Right cardiac atrium (tissue), 5 donors: ENCODE results near the gene MYMK. TPM values are rescaled to one million over a fixed set of nuclear protein-coding genes. Genes with fewer than 3 reads are reported as not detected.

Source experiments
- ATAC-seq, 2 donors: fragments of 200-7000 bp; cut with Tn5 transposase; one replicate each; pipeline versions ENCODE4 v1.8.0 to v1.9.1; 2020; ENCODE audit warnings: moderate library complexity in 2 of 2, mild to moderate bottlenecking in 1 of 2
- DNase-seq, 3 donors: peaks; one replicate each; pipeline ENCODE4 v3.0.0-alpha.2; 2020
- H3K27ac ChIP-seq: one replicate; pipeline ENCODE4 v1.5.1; 2013; ENCODE audit warnings: mild to moderate bottlenecking, low read length, control low read depth, moderate library complexity
- H3K27me3 ChIP-seq: one replicate; pipeline ENCODE4 v1.6.1; 2013; ENCODE audit not compliant: control insufficient read depth, insufficient read depth
- H3K4me1 ChIP-seq: one replicate; pipeline ENCODE4 v1.6.1; 2013; ENCODE audit warnings: low read length; ENCODE audit not compliant: control insufficient read depth, insufficient read depth
- H3K4me3 ChIP-seq: one replicate; pipeline ENCODE4 v1.5.1; 2013; ENCODE audit warnings: low read length, control low read depth
- H3K9me3 ChIP-seq: one replicate; pipeline ENCODE4 v1.6.1; 2013; ENCODE audit warnings: low read length; ENCODE audit not compliant: control insufficient read depth
- WGBS: extraction: QIAGEN DNeasy Blood & Tissue Kit; methylation state at CpG from one replicate; pipeline ENCODE4 v1.1.7; 2013; 5-methylcytosine and 5-hydroxymethylcytosine counted together
- intact Hi-C, 4 donors: fragments of 100-400 bp; cut with DNase I; formaldehyde crosslinking; loops; one replicate each; pipeline versions ENCODE4 v1.11.0 to v1.14.0; 2022 to 2023
- polyA plus RNA-seq: library from polyadenylated mRNA; stranded (reverse); fragments of 200-250 nt; gene quantifications from one replicate; pipeline ENCODE4 v1.2.3, GENCODE V29; 2013
- total RNA-seq, 4 donors: library from RNA; stranded (reverse); fragmentation: NEBNext Ultra II Directional; extraction: Animal tissue kit (Norgen Biotek cat#: 25700); gene quantifications; one replicate each; pipeline ENCODE4 v1.2.1, GENCODE V29; 2021
- donor health status: healthy with polysubstance abuse.
- donor health status: DM: no; HTN: yes; CAD: no.
- donor health status: DM: no; HTN: no; CAD: no.
- donor health status: DM: no; HTN: yes; CAD: no; lungs with severe emphysema.
- donor health status: DM: yes; HTN: yes; CAD: no.

The MYMK gene
- total and polyA plus RNA-seq, 5 donors, result not detected

DNA sequence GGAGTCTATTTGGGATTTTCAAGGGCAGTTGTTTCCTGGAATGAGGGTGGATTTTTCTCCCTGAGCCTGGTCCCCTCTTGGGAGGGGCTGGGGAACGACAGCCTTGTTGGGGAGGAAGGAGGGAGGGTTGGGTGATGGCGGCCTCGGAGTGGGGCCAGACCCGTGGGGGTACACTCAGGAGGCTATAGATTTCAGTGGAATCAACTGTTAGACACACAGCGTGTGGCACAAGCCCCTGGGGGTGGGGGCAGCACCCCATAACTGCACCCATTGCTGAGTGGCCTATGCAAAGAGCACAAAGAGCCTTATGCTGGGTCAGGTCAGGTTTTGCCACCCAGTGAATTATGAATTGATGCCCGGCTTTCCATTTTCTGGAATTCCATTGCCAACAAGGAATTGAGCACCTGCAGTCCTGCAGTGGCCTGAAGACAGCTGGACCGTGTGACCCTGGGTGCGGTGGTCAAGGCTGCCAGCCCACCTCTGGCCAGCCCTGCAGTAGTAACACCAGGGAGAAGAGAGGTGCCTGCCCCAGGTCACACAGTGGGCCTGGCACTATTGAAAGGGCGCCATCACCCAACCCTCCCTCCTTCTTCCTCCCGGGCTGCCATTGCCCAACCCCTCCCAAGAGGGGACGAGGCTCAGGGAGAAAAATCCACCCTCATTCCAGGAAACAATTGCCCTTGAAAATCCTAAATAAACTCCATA lies 8.4 kb downstream of the MYMK start:
- WGBS, result 79% methylated on average over 11 of the region's 11 CpGs
- peaks cover 8% of the 10 kb centered on the region for H3K4me1 ChIP-seq
- peak; percentile 16 to 55 (median 49) for DNase-seq
- ATAC-seq, result no peak
- H3K27ac ChIP-seq, result no peak overlapping the region
- no peak overlapping the region for H3K4me3 ChIP-seq
- H3K9me3 ChIP-seq, result no peaks in the 10 kb centered on the region
- intact Hi-C loops, result no loop called here
- H3K27me3 ChIP-seq, result no peaks in the 10 kb centered on the region

DNA sequence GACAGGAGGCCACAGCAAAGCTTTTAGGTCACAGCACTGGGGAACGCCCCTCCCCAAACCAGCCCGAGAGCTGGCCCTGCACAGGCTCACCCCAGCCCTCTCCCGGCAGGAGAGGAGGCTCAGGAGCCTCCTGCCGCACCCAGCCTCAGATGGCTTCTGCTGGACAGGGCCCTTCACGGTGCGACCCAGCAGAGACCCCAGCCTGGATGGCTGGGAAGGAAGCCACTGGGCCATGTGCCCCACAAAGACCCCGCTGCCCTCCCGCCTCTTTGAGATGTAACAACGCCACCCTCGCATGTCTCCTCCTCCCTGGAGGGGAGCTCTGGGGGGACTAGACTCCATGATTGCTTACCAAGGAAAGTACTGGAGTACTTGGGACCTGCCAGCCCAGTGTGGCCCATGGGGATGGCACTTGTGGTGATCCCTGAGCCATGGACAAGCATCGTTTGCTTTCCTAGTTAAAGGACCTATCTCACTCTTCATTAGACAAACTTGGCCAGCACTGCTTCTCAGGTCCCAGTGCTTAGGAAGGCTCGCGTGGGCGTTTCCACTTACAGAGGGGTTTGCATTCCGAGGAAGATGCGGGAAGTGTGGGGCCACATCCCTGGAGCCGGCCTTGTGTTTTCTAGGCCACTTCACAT lies 9.0 kb downstream of the MYMK start:
- 84% methylated on average over 17 of the region's 17 CpGs for whole genome bisulfite sequencing
- peak; percentile 16 to 44 (median 33) for DNase-seq
- intact Hi-C loops, result no loop called here

DNA sequence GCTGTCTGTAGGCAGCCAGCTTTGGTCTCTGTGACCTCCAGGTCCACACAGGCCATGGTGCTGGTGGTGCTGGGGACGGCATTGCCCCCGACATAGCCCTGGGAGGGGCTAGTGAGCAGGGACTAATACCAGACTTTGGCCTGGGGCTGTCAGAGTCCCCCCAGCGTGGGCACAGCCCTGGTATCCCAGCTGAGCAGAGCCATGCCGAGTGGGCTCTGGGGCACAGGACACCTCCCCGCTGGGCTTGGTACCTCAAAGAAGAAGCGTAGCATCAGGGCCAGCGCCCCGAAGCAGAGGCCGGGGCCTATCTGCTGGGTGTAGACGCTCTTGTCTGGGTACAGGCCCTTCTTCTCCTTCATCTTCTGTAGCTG lies 9.5 kb downstream of the MYMK start:
- Histone ChIP-seq H3K4me3 (no peak overlapping the region), H3K27ac (no peak overlapping the region), H3K27me3 (no peaks in the 10 kb centered on the region), H3K4me1 (peaks cover 8% of the 10 kb centered on the region), H3K9me3 (no peaks in the 10 kb centered on the region)
- ATAC-seq, result no peak
- 94% methylated on average over 10 of the region's 10 CpGs for WGBS
- intact Hi-C loops, result no loop called here
- peak; percentile 13 to 57 (median 51) for DNase-seq

More for the DNA sequence above, 9.0 kb downstream of the MYMK start:
- Histone ChIP-seq H3K27me3 (no peaks in the 10 kb centered on the region), H3K4me3 (no peak overlapping the region), H3K9me3 (no peaks in the 10 kb centered on the region), H3K4me1 (peaks cover 8% of the 10 kb centered on the region), H3K27ac (no peak overlapping the region)
- no peak for ATAC-seq

DNA sequence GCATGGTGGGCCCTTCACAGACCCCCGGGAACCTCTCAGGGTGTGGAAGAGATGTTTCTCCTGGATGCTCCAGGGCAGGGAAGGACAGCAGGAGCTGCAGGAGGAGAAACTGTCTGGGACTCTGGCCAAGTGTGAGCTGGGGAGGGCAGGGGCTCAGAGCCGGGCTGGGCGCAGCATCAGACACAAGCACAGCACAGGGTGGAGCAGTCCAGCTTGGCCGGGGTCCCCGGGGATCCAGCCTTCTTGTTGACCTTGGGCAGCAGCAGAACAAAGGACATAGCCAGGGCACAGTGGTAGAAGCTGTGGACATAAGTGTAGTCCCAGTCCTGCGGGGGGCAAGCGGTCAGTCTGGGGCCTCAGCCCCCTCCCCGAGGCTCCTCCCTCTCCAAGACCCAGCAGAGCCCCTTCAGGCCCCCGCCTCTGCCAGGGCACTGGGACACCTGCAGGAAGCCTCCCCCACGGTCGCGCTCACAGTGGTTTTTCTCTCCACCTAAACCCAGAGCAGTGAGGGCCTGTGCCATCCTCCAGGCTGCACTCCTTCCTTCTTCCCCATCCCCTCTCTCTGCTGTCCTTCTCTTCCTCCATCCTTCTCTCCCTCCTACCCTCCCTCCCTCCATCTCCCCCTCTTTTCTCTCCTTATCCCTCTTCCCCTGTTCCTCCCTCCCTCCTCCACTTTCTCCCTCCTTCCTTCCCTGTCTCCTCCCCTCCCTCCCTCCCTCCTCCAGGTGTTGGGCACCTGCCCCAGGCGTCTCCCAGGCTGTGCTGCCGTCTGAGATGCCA lies 10.1 kb downstream of the MYMK start:
- Histone ChIP-seq H3K27me3 (no peaks in the 10 kb centered on the region), H3K9me3 (no peaks in the 10 kb centered on the region), H3K4me1 (peaks cover 9% of the 10 kb centered on the region), H3K27ac (no peak overlapping the region), H3K4me3 (no peak overlapping the region)
- WGBS, result 42% methylated on average over 14 of the region's 14 CpGs
- intact Hi-C loops, result no loop called here
- peak; percentile 89 to 97 (median 95) for DNase-seq
- ATAC-seq, result peak; percentile 80 to 81

DNA sequence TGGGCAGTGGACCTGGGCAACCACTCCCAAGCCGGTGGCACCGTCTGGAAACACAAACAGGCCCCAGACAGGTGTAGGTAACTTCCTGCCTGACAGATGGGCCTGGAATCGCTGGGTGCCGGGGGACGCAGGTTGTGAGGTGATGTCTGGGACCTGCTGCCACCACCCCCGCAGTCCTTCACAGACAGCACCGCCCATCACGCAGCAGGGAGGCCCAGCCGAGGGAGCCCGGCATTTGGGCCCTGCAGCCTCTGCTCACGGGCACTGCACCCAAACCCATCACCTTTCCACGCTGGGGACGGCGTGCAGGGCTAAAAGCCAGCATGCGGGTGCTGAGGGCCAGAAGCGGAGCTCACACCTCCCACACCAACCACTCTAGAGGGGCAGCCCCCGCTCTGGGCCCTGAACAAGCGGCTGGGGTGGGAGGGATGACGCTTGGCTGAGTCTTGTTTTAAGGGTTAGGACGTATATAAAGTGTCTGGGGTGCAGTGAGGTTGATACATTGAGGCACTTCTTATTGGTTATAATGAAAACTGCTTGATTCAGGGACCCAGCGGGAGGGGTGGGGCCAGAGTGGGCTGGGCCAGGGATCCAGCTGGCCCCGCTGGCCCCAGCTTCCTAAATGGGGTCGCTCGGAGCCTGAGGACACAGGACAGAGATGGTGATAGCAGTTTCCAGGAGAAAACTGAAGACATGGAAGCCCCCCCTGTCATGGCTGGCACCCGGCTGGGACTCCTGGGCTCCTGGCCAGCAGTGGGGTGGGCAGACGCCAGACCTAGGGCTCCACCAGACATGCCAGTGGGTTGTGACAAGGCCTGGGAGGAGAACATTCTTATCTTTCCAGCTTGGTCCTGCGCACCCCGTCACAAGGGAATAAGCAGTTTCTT lies 11.3 kb downstream of the MYMK start:
- WGBS, result 52% methylated on average over 28 of the region's 28 CpGs
- H3K4me1 ChIP-seq, result peaks cover 11% of the 10 kb centered on the region
- no peaks in the 10 kb centered on the region for H3K27me3 ChIP-seq
- no peak overlapping the region for H3K4me3 ChIP-seq
- DNase-seq, result peak; percentile 56 to 89 (median 88)
- H3K9me3 ChIP-seq, result no peaks in the 10 kb centered on the region
- peak overlapping the region; percentile 1 for H3K27ac ChIP-seq
- intact Hi-C loops, result no loop called here
- peak; percentile 47 to 56 for ATAC-seq

DNA sequence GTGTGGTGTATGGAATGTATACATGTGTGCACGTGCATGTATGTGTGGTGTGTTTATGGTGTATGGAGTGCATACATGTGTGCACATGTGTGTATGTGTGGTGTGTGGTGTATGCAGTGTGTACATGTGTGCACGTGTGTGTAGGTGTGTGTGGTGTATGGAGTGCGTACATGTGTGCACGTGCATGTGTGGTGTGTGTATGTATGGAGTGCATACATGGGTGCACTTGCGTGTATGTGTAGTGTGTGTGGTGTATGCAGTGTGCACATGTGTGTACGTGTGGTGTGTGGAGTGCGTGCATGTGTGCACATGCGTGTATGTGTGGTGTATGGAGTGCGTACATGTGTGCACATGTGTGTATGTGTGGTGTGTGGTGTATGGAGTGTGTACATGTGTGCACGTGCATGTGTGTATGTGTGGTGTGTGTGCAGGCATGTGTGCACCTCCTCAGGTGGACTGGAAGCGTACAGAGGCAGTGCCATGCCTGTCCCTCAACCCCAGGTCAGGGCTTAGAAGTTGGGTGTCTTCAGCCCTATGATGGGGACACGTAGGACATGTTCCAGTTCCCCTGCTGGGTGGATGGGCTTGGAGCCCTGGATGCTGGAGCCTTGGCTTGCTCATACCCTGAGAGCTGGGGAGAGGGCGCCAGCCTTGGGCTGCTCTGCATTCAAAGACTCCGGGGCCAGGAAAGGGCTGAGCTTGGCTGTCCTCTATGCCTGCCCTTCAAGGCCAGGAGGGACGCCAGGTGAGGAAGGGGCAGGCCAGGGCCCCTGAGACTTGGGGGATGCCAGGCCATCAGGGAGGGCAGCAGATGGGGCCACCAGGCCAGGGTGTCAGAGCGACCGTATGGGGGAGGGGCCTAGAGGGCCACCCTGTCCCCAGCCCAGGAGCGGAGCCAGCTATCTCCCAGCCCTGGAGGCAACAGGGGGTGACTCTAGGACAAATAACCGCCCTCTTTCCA lies 12.2 kb downstream of the MYMK start:
- intact Hi-C loops, result no loop called here
- no peak overlapping the region for H3K4me3 ChIP-seq
- no peak overlapping the region for H3K27ac ChIP-seq
- 85% methylated on average over 19 of the region's 19 CpGs for WGBS
- DNase-seq, result peak; percentile 14 to 58 (median 58)
- ATAC-seq, result no peak
- no peaks in the 10 kb centered on the region for H3K27me3 ChIP-seq
- H3K4me1 ChIP-seq, result peaks cover 11% of the 10 kb centered on the region
- no peaks in the 10 kb centered on the region for H3K9me3 ChIP-seq

DNA sequence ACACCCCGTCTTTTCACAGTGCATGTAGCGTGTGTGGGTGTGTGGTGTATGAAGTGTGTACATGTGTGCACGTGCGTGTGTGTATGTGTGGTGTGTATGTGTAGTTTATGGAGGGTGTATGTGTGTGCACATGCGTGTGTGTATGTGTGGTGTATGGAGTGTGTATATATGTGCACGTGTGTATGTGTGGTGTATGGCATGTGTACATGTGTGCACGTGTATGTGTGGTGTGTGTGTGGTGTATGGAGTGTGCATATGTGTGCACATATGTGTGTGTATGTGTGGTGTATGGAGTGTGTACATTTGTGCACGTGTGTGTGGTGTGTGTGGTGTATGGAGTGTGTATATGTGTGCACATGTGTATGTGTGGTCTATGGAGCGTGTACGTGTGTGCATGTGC lies 13.2 kb downstream of the MYMK start:
- Histone ChIP-seq H3K27ac (no peak overlapping the region), H3K9me3 (no peaks in the 10 kb centered on the region), H3K4me3 (no peak overlapping the region), H3K4me1 (peaks cover 11% of the 10 kb centered on the region), H3K27me3 (no peaks in the 10 kb centered on the region)
- intact Hi-C loops, result no loop called here
- peak in 1 of 3 donors; percentile 4 for DNase-seq
- 88% methylated on average over 10 of the region's 10 CpGs for WGBS
- ATAC-seq, result no peak

DNA sequence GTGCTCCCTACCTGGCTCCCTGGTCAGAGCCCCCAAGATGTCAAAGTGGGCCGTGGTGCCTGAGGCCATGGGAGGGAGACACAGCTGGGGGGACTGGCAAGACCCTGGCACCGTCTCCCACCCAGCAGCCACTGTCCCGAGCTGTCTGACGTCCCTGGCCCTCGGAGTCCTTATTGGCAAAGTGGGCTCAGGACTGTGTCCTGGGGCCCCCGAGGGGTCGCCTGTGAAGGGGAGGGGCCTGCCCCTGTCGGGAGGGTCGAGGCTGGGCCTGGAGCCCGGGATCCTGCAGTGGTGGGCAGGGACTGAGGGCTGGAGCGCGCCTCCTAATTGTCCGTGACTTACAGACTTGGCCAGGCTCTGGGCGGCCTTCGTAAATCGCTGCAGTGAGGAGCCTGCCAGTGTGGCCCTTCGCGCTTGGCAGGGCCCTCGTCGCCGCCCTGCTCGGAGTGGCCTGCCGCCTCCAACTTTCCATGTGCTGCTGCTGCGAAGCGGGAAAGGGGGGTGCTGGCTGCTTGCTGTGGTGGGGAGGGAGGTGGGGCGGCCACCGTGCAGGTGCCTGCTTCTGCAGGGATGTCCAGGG lies 13.7 kb downstream of the MYMK start:
- no peak overlapping the region for H3K27ac ChIP-seq
- DNase-seq (peak; percentile 10 to 53 (median 48)), ATAC-seq (no peak)
- peaks cover 11% of the 10 kb centered on the region for H3K4me1 ChIP-seq
- H3K4me3 ChIP-seq, result no peak overlapping the region
- H3K27me3 ChIP-seq, result no peaks in the 10 kb centered on the region
- 92% methylated on average over 27 of the region's 27 CpGs for WGBS
- intact Hi-C loops, result no loop called here
- no peaks in the 10 kb centered on the region for H3K9me3 ChIP-seq

DNA sequence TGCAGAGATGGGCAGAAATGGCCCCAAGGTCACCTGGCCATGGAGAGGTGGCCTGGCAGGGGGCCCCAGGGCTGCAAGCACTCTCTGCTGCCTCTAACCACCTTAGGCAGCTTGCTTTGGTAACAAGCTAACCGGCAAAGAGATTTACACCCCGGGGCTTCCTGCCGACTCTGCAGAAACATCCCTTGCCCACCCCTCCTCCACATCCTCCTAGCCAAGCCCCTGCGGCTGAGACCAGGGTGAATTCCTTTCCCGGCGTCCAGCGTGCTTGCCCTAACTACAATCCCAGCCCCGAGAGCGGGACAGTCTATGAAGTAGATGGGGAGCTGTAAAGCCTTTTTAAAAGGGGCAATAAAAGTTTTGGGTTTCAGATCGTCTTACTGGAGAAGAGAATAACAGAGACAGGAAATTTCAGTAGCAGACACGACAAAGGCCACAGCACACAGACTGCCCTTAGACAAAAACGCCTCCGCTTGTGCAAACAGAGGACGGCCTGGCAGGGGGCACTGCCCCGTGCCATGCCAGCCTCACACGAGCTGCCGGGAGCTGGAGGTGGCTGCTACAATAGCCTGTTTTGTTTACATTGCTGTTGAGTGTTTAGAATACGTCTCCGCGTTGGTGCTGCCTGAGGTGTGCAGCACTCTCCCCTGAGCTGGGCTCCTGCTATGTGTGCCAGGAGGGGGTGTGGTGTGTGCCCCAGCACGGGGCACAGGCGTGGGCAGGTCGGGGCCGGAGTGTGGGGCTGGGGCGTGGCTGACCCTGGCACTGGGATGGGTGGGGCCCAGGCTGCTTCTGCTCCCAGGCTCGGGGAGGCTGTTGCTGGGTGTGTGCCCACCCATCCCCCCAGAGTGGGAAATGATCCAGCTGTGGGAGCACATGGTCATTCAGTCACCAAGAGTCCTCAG lies 15.3 kb downstream of the MYMK start:
- 18% methylated on average over 26 of the region's 26 CpGs for WGBS
- peak; percentile 25 to 76 (median 60) for DNase-seq
- no peak overlapping the region for H3K27ac ChIP-seq
- intact Hi-C loops, result no loop called here
- H3K4me3 ChIP-seq, result no peak overlapping the region
- peaks cover 8% of the 10 kb centered on the region for H3K4me1 ChIP-seq
- no peaks in the 10 kb centered on the region for H3K9me3 ChIP-seq
- no peaks in the 10 kb centered on the region for H3K27me3 ChIP-seq
- ATAC-seq, result no peak
